OCI-LY7 (cell line): ENCODE data around the gene SNX9. TPM values are rescaled to one million over a fixed set of nuclear protein-coding genes. Genes with fewer than 3 reads are reported as not detected.

Source experiments
- BruUV-seq: library from RNA; stranded (reverse); fragments of 400-500 nt; replicated peaks from 2 replicates; lab custom pipeline; 2021; lab: Mats Ljungman, UMichigan
- CTCF ChIA-PET: fragments of 300-600 bp; sonication (Branson Sonifier 250); formaldehyde crosslinking; loops from one replicate; lab custom pipeline; 2022; ENCODE audit warnings: antibody characterized with exemption; ENCODE audit not compliant: unreplicated experiment; lab: Charles Lee
- POLR2A ChIA-PET: fragments of 300-600 bp; sonication (Branson Sonifier 250); formaldehyde crosslinking; loops from one replicate; lab custom pipeline; 2022; ENCODE audit warnings: antibody characterized with exemption; lab: Charles Lee
- DNase-seq: peaks from one replicate; pipeline ENCODE4 v3.0.0-alpha.2; 2015; ENCODE audit warnings: low spot score
- H2AFZ ChIP-seq: fragments of 200-600 bp; sonication (generic), shearing (Covaris generic); 2 replicates; pipeline ENCODE4 v1.6.1; 2014; ENCODE audit warnings: mild to moderate bottlenecking, antibody characterized with exemption, low read length, moderate library complexity
- H3K27ac ChIP-seq: fragments of 200-600 bp; sonication (generic); 2 replicates; pipeline ENCODE4 v1.5.1; 2014; ENCODE audit warnings: mixed run types, low read depth, mild to moderate bottlenecking, moderate library complexity, low read length, inconsistent platforms; ENCODE audit not compliant: poor library complexity, severe bottlenecking
- H3K36me3 ChIP-seq: fragments of 200-600 bp; sonication (generic); 2 replicates; pipeline ENCODE4 v1.6.1; 2014; ENCODE audit warnings: mild to moderate bottlenecking, antibody characterized with exemption, low read length, moderate library complexity, mixed read lengths; ENCODE audit not compliant: insufficient read depth
- H3K4me1 ChIP-seq: fragments of 200-600 bp; sonication (generic); 2 replicates; pipeline ENCODE4 v1.5.1; 2014; ENCODE audit warnings: mild to moderate bottlenecking, low read length; ENCODE audit not compliant: insufficient read depth, poor library complexity, severe bottlenecking
- H3K4me2 ChIP-seq: fragments of 200-600 bp; sonication (generic); 2 replicates; pipeline ENCODE4 v1.6.1; 2014; ENCODE audit warnings: mild to moderate bottlenecking, low read length
- H3K4me3 ChIP-seq: fragments of 200-600 bp; sonication (generic); 2 replicates; pipeline ENCODE4 v1.5.1; 2014; ENCODE audit warnings: mild to moderate bottlenecking, low read depth, low read length; ENCODE audit not compliant: poor library complexity, severe bottlenecking
- H3K79me2 ChIP-seq: fragments of 200-600 bp; sonication (generic); 2 replicates; pipeline ENCODE4 v1.6.1; 2016; ENCODE audit warnings: low read depth, mild to moderate bottlenecking, low read length, moderate library complexity, mixed read lengths; ENCODE audit not compliant: insufficient read depth
- H3K9me2 ChIP-seq: fragments of 200-600 bp; sonication (generic); 2 replicates; pipeline ENCODE4 v1.6.1; 2016; ENCODE audit warnings: mild to moderate bottlenecking, low read length, mixed read lengths; ENCODE audit not compliant: insufficient read depth
- H3K9me3 ChIP-seq: fragments of 200-600 bp; sonication (generic); 2 replicates; pipeline ENCODE4 v1.6.1; 2014; ENCODE audit warnings: mild to moderate bottlenecking, mixed run types, low read length, mixed read lengths
- H4K20me1 ChIP-seq: fragments of 200-600 bp; sonication (generic); 2 replicates; pipeline ENCODE4 v1.6.1; 2014; ENCODE audit warnings: mild to moderate bottlenecking, antibody characterized with exemption, low read length, moderate library complexity, mixed read lengths; ENCODE audit not compliant: insufficient read depth
- CTCF ChIP-seq: fragments of 200-600 bp; sonication (generic); conservative IDR thresholded peaks from 2 replicates; pipeline ENCODE4 v1.5.1; 2014; ENCODE audit warnings: mild to moderate bottlenecking, antibody characterized with exemption, low read length, moderate library complexity, mixed read lengths
- EZH2phosphoT487 ChIP-seq: fragments of 200-600 bp; sonication (generic); IDR thresholded peaks from 2 replicates; pipeline ENCODE4 v1.6.1; 2018; ENCODE audit warnings: low read depth, borderline replicate concordance, mild to moderate bottlenecking, mixed run types, antibody characterized with exemption, low read length, moderate library complexity, mixed read lengths
- intact Hi-C: fragments of 100-400 bp; cut with micrococcal nuclease; formaldehyde crosslinking; loops from one replicate; pipeline ENCODE4 v1.10.0; 2022; ENCODE audit not compliant: unreplicated experiment
- total RNA-seq, 2 experiments: library from RNA; depleted of rRNA in 1 of 2; stranded (reverse); fragments of >200 nt in 1 of 2; shearing (Covaris generic) in 1 of 2; gene quantifications; 2 replicates each; pipeline ENCODE4 v1.2.3, GENCODE V29; 2014 to 2022

Gene SNX9
- total RNA-seq, 2 experiments from 2014 or later, result not detected

- DNase-seq, result no peak
- ChIA-PET POLR2A (no interaction called here), CTCF (no interaction called here)
- Histone ChIP-seq H3K79me2 (no peaks in the 10 kb centered on the region), H3K4me2 (no peak overlapping the region), H4K20me1 (no peaks in the 10 kb centered on the region), H2AFZ (no peak overlapping the region), H3K27ac (no peak overlapping the region), H3K9me3 (no peaks in the 10 kb centered on the region), H3K9me2 (no peaks in the 10 kb centered on the region), H3K4me1 (peaks cover 10% of the 10 kb centered on the region), H3K4me3 (no peak overlapping the region), H3K36me3 (no peaks in the 10 kb centered on the region)
- no TSS peak for BruUV-seq
- TF ChIP-seq CTCF (no peak), EZH2phosphoT487 (no peak)
- intact Hi-C loops, result no loop called here
Measured at GRCh38 chr6:157987788-157988699, 165.0 kb downstream of the SNX9 start.

- no peak overlapping the region for H3K4me3 ChIP-seq
- H4K20me1 ChIP-seq, result no peaks in the 10 kb centered on the region
- H3K36me3 ChIP-seq, result no peaks in the 10 kb centered on the region
- H3K4me1 ChIP-seq, result peaks cover 10% of the 10 kb centered on the region
- no TSS peak for BruUV-seq
- H3K27ac ChIP-seq, result no peak overlapping the region
- intact Hi-C loops, result no loop called here
- ChIA-PET POLR2A (no interaction called here), CTCF (no interaction called here)
- no peak overlapping the region for H2AFZ ChIP-seq
- no peaks in the 10 kb centered on the region for H3K9me2 ChIP-seq
- DNase-seq, result no peak
- no peak overlapping the region for H3K4me2 ChIP-seq
- TF ChIP-seq CTCF, result no peak
- no peak for TF ChIP-seq EZH2phosphoT487
- H3K9me3 ChIP-seq, result no peaks in the 10 kb centered on the region
- no peaks in the 10 kb centered on the region for H3K79me2 ChIP-seq
Measured at GRCh38 chr6:157988700-157989063, 165.6 kb downstream of the SNX9 start.
